Transverse colon (tissue), 3 donors: ENCODE measurements around the gene ASCL5.

Source experiments
- POLR2A ChIP-seq: fragments of 450-650 bp; IDR thresholded peaks from one replicate; pipeline ENCODE4 v1.6.1; 2016; ENCODE audit warnings: antibody characterized with exemption, mild to moderate bottlenecking, moderate library complexity
- TF ChIP-seq, protein P1 (sequence below), 5 experiments: fragments of 200-600 bp in 3 of 5; fragments of 450-650 bp in 2 of 5; sonication (generic) in 3 of 5; IDR thresholded peaks; 1 replicate in 2 of 5; 2 replicates in 3 of 5; pipeline ENCODE4 v1.5.1; 2016 to 2017; ENCODE audit warnings: antibody characterized with exemption in 5 of 5, inconsistent platforms in 3 of 5, mild to moderate bottlenecking in 2 of 5, moderate library complexity in 1 of 5

GRCh38 chr1:201136355-201137023 is 9.5 kb upstream of the ASCL5 start:
- TF ChIP-seq, protein P1, sequence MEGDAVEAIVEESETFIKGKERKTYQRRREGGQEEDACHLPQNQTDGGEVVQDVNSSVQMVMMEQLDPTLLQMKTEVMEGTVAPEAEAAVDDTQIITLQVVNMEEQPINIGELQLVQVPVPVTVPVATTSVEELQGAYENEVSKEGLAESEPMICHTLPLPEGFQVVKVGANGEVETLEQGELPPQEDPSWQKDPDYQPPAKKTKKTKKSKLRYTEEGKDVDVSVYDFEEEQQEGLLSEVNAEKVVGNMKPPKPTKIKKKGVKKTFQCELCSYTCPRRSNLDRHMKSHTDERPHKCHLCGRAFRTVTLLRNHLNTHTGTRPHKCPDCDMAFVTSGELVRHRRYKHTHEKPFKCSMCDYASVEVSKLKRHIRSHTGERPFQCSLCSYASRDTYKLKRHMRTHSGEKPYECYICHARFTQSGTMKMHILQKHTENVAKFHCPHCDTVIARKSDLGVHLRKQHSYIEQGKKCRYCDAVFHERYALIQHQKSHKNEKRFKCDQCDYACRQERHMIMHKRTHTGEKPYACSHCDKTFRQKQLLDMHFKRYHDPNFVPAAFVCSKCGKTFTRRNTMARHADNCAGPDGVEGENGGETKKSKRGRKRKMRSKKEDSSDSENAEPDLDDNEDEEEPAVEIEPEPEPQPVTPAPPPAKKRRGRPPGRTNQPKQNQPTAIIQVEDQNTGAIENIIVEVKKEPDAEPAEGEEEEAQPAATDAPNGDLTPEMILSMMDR (IDR thresholded peaks at IDR 0.05): no peak
- TF ChIP-seq POLR2A: no peak
